IMR-90 (cell line): ENCODE results near the gene ARID4A. TPM values are rescaled to one million over a fixed set of nuclear protein-coding genes. Genes with fewer than 3 reads are reported as not detected.

Experiments used
- ATAC-seq: fragments of 200-7000 bp; cut with Tn5 transposase; 2 replicates; pipeline ENCODE4 v1.9.1; 2020; ENCODE audit warnings: low read depth, mild to moderate bottlenecking, moderate library complexity
- Bru-seq: library from RNA; stranded (reverse); fragments of 400-500 nt; gene quantifications from one replicate; lab custom pipeline; 2021; lab: Mats Ljungman, UMichigan
- BruChase-seq, 2 experiments: library from RNA; stranded (reverse); fragments of 400-500 nt; gene quantifications; one replicate each; lab custom pipeline; 2021; lab: Mats Ljungman, UMichigan
- BruUV-seq: library from RNA; stranded (reverse); fragments of 400-500 nt; replicated peaks from 2 replicates; lab custom pipeline; 2021; lab: Mats Ljungman, UMichigan
- CTCF ChIA-PET: fragments of 300-600 bp; formaldehyde crosslinking; extraction: SDS; loops from one replicate; lab custom pipeline; 2021; ENCODE audit warnings: antibody characterized with exemption; lab: Yijun Ruan, JAX
- POLR2A ChIA-PET: fragments of 300-600 bp; sonication (Branson Sonifier 250); formaldehyde crosslinking; loops from one replicate; lab custom pipeline; 2022; ENCODE audit warnings: antibody characterized with exemption; ENCODE audit not compliant: unreplicated experiment; lab: Charles Lee
- DNase-seq: peaks from one replicate; pipeline ENCODE4 v3.0.0; 2013
- H2AFZ ChIP-seq: replicated peaks from 2 replicates; pipeline ENCODE3; 2013; ENCODE audit warnings: low read length, mild to moderate bottlenecking; ENCODE audit not compliant: poor library complexity
- H2AK5ac ChIP-seq: 2 replicates; pipeline ENCODE4 v1.6.1; 2013; ENCODE audit warnings: low read depth, low read length, inconsistent platforms
- H2AK9ac ChIP-seq: replicated peaks from 2 replicates; pipeline ENCODE3; 2013; ENCODE audit warnings: mild to moderate bottlenecking, low read depth, low read length, moderate library complexity; ENCODE audit not compliant: poor library complexity
- H2BK120ac ChIP-seq: 2 replicates; pipeline ENCODE4 v1.6.1; 2013; ENCODE audit warnings: low read depth, low read length, inconsistent platforms
- H2BK15ac ChIP-seq: 3 replicates; pipeline ENCODE4 v1.6.1; 2013; ENCODE audit warnings: low read depth, low read length, inconsistent platforms
- H2BK20ac ChIP-seq: 2 replicates; pipeline ENCODE4 v1.6.1; 2013; ENCODE audit warnings: low read depth, mild to moderate bottlenecking, inconsistent platforms, low read length, moderate library complexity
- H2BK5ac ChIP-seq: 2 replicates; pipeline ENCODE4 v1.6.1; 2013; ENCODE audit warnings: mild to moderate bottlenecking, low read depth, low read length, inconsistent platforms; ENCODE audit not compliant: poor library complexity, severe bottlenecking
- H3K14ac ChIP-seq: replicated peaks from 2 replicates; pipeline ENCODE4 v1.6.1; 2013; ENCODE audit warnings: low read depth, low read length, inconsistent platforms
- H3K18ac ChIP-seq: 2 replicates; pipeline ENCODE4 v1.6.1; 2013; ENCODE audit warnings: low read depth, low read length, control low read depth
- H3K23ac ChIP-seq: 2 replicates; pipeline ENCODE4 v1.6.1; 2013; ENCODE audit warnings: low read depth, low read length, inconsistent platforms
- H3K27ac ChIP-seq: 2 replicates; pipeline ENCODE4 v1.5.1; 2013; ENCODE audit warnings: mild to moderate bottlenecking, control low read depth, low read length; ENCODE audit not compliant: insufficient read depth
- H3K27me3 ChIP-seq: 2 replicates; pipeline ENCODE4 v1.6.1; 2013; ENCODE audit warnings: low read length; ENCODE audit not compliant: control insufficient read depth, insufficient read depth
- H3K36me3 ChIP-seq: 2 replicates; pipeline ENCODE4 v1.6.1; 2013; ENCODE audit warnings: low read length, mixed read lengths; ENCODE audit not compliant: control insufficient read depth, insufficient read depth
- H3K4ac ChIP-seq: 2 replicates; pipeline ENCODE4 v1.6.1; 2013; ENCODE audit warnings: low read depth, low read length, inconsistent platforms
- H3K4me1 ChIP-seq: 2 replicates; pipeline ENCODE4 v1.6.1; 2013; ENCODE audit warnings: low read length, mixed read lengths; ENCODE audit not compliant: control insufficient read depth, insufficient read depth
- H3K4me2 ChIP-seq: 2 replicates; pipeline ENCODE4 v1.6.1; 2013; ENCODE audit warnings: low read depth, mild to moderate bottlenecking, control low read depth, low read length, moderate library complexity
- H3K4me3 ChIP-seq: 2 replicates; pipeline ENCODE4 v1.5.1; 2013; ENCODE audit warnings: low read depth, mild to moderate bottlenecking, control low read depth, low read length, moderate library complexity; ENCODE audit not compliant: insufficient read depth
- H3K56ac ChIP-seq: 2 replicates; pipeline ENCODE4 v1.6.1; 2013; ENCODE audit warnings: low read length, inconsistent platforms; ENCODE audit not compliant: insufficient read depth; ENCODE audit errors: extremely low read depth
- H3K79me1 ChIP-seq, 2 experiments: 2 replicates each; pipeline ENCODE4 v1.6.1; 2013; ENCODE audit warnings: low read length in 2 of 2, inconsistent platforms in 1 of 2, low read depth in 1 of 2
- H3K9ac ChIP-seq: 2 replicates; pipeline ENCODE4 v1.6.1; 2013; ENCODE audit warnings: low read depth, low read length, control low read depth
- H3K9me1 ChIP-seq: 2 replicates; pipeline ENCODE4 v1.6.1; 2013; ENCODE audit warnings: low read length, inconsistent platforms; ENCODE audit not compliant: insufficient read depth
- H3K9me3 ChIP-seq: 2 replicates; pipeline ENCODE4 v1.6.1; 2013; ENCODE audit warnings: low read length; ENCODE audit not compliant: control insufficient read depth, insufficient read depth
- H4K20me1 ChIP-seq: 2 replicates; pipeline ENCODE4 v1.6.1; 2013; ENCODE audit warnings: low read length, inconsistent platforms; ENCODE audit not compliant: insufficient read depth
- H4K5ac ChIP-seq: 2 replicates; pipeline ENCODE4 v1.6.1; 2013; ENCODE audit warnings: mild to moderate bottlenecking, low read depth, low read length, control low read depth
- H4K8ac ChIP-seq, 2 experiments: 2 replicates each; pipeline ENCODE4 v1.6.1; 2013; ENCODE audit warnings: low read depth in 2 of 2, low read length in 2 of 2, control low read depth in 1 of 2, inconsistent platforms in 1 of 2
- H4K91ac ChIP-seq: 2 replicates; pipeline ENCODE4 v1.6.1; 2013; ENCODE audit warnings: low read depth, low read length, inconsistent platforms; ENCODE audit not compliant: insufficient read depth
- MXI1 ChIP-seq: IDR thresholded peaks from 2 replicates; pipeline ENCODE4 v1.6.1; 2012; ENCODE audit warnings: low read depth, mild to moderate bottlenecking, low read length, moderate library complexity, borderline replicate concordance
- RAD21 ChIP-seq: IDR thresholded peaks from 2 replicates; pipeline ENCODE4 v1.6.1; 2012; ENCODE audit warnings: low read length, improper control_type of control experiment
- SMC3 ChIP-seq: fragments of 150-350 bp; IDR thresholded peaks from 2 replicates; pipeline ENCODE4 v1.6.1; 2016; ENCODE audit warnings: low read depth, mild to moderate bottlenecking, antibody characterized with exemption, low read length, moderate library complexity
- WGBS, 2 experiments: methylation state at CpG; one replicate each; pipeline versions ENCODE4 v1.1.5 to v1.1.7; 2013; ENCODE audit warnings: missing lambda C conversion rate in 2 of 2; ENCODE audit not compliant: insufficient read length in 1 of 2; ENCODE audit errors: extremely low coverage in 2 of 2; 5-methylcytosine and 5-hydroxymethylcytosine counted together
- dilution Hi-C: fragments of 300-500 bp; cut with HindIII; formaldehyde crosslinking; loops from one replicate; pipeline ENCODE4 v1.14.3; 2018; ENCODE audit warnings: low sequenced_read_pairs; ENCODE audit not compliant: unreplicated experiment
- in situ Hi-C: fragments of 300-500 bp; cut with MboI; formaldehyde crosslinking; loops from 3 replicates; pipeline ENCODE4 v1.14.3; 2019; ENCODE audit warnings: low sequenced_read_pairs, inconsistent platforms, mixed read lengths
- intact Hi-C: fragments of 100-400 bp; cut with micrococcal nuclease; formaldehyde crosslinking; loops from 2 replicates; pipeline ENCODE4 v1.10.0; 2022
- long read RNA-seq: library from polyadenylated mRNA; unstranded; transcript quantifications from one replicate; pipeline ENCODE4 v2.0.0, GENCODE V29; 2021; ENCODE audit not compliant: unreplicated experiment
- polyA plus RNA-seq, 3 experiments: library from polyadenylated mRNA; depleted of rRNA; stranded (reverse); fragments of >200 nt; gene quantifications; 2 replicates each; pipeline ENCODE4 v1.2.3, GENCODE V29; 2012; ENCODE audit warnings: low replicate concordance in 1 of 3
- total RNA-seq: library from RNA; depleted of rRNA; stranded (reverse); fragments of >200 nt; gene quantifications from 2 replicates; pipeline ENCODE4 v1.2.3, GENCODE V29; 2012; rRNA removed

The ARID4A gene
- total RNA-seq (3.8 and 6.7 TPM in 2 replicates), polyA plus RNA-seq (2012; rRNA removed) (3.3 and 3.4 TPM in 2 replicates), Bru-seq, nascent RNA (percentile 80 among the genes with signal in this experiment), BruChase-seq, experiment 1, labeled RNA remaining after a 6-hour chase (percentile 78 among the genes with signal in this experiment), BruChase-seq, experiment 2, labeled RNA remaining after a 2-hour chase (percentile 82 among the genes with signal in this experiment)
- 0.81 and 0.93 TPM in 2 replicates for polyA plus RNA-seq (2012; cell fraction: cytosol; rRNA removed)
- polyA plus RNA-seq (2012; cell fraction: nucleus; rRNA removed; ENCODE audit: low replicate concordance), result 1.3 and 7.7 TPM in 2 replicates
- long read RNA-seq, partial matches to known transcripts, result 18 of 19 reads
- long read RNA-seq, other reads (novel, unspliced or antisense), result 1 of 19 reads

GRCh38 chr14:58298477-58299400 lies at the start of gene ARID4A:
ARID4A (plus strand) TSS chr14:58298555; CDS start chr14:58299855, 1,300 bp downstream.
- DNase-seq (no peak), ATAC-seq (peak; percentile 9)
- peak within 1 kb of the TSS; percentile 97 for H4K91ac ChIP-seq
- TF ChIP-seq RAD21, result no peak
- no peak for TF ChIP-seq SMC3
- TF ChIP-seq MXI1, result 0 out of 2 replicates have a peak, but pooled peaks have one; percentile 5
- peak within 1 kb of the TSS; percentile 98 for H3K27ac ChIP-seq
- H3K4me2 ChIP-seq, result peak within 1 kb of the TSS; percentile 93
- H4K20me1 ChIP-seq, result peaks cover 39% of the 10 kb centered on the region
- dilution Hi-C loops, result no loop called here
- in situ Hi-C loops, result no loop called here
- no peaks in the 10 kb centered on the region for H3K4me1 ChIP-seq
- peak within 1 kb of the TSS; percentile 97 for H2AK9ac ChIP-seq
- peaks cover 7 to 29% of the 10 kb centered on the region in 2 experiments for H3K79me1 ChIP-seq
- peak within 1 kb of the TSS; percentile 96; the same call in 2 of the 3 replicates for H2BK15ac ChIP-seq
- ChIA-PET CTCF (interaction anchor here (0.6 kb wide), 1 partner anchor 187 kb away, joined by 3 read pairs; no protein-coding TSS in a partner anchor), POLR2A (interaction anchor here (0.5 to 1.0 kb wide), 4 partner anchors 17 to 187 kb away, joined by 3 to 8 read pairs (median 4); partner anchors contain the start of gene PSMA3)
- peak within 1 kb of the TSS; percentile 93 for H3K18ac ChIP-seq
- peak within 1 kb of the TSS; percentile 100 for H3K56ac ChIP-seq
- peak within 1 kb of the TSS; percentile 97 for H2AK5ac ChIP-seq
- WGBS, 2 experiments, result 0% methylated on average over 15 of the region's 79 CpGs; no CpG with 5 or more reads in 1 of the 2 experiments
- H3K9ac ChIP-seq, result peak within 1 kb of the TSS; percentile 98
- H3K9me1 ChIP-seq, result peaks cover 6% of the 10 kb centered on the region
- H3K9me3 ChIP-seq, result no peaks in the 10 kb centered on the region
- peak within 1 kb of the TSS; percentile 84 for H2BK120ac ChIP-seq
- peak within 1 kb of the TSS; percentile 96 for H4K5ac ChIP-seq
- H3K23ac ChIP-seq, result peak within 1 kb of the TSS; percentile 95
- H2AFZ ChIP-seq, result peak within 1 kb of the TSS; percentile 97
- H2BK5ac ChIP-seq, result peak within 1 kb of the TSS; percentile 97
- peak within 1 kb of the TSS; percentile 50; the same call in 1 of the 2 replicates for H2BK20ac ChIP-seq
- H3K14ac ChIP-seq, result peak within 1 kb of the TSS; percentile 99
- H3K4me3 ChIP-seq, result peak within 1 kb of the TSS; percentile 73
- BruUV-seq, result no TSS peak
- H3K36me3 ChIP-seq, result peaks cover 17% of the 10 kb centered on the region
- peak within 1 kb of the TSS; percentile 96 for H3K4ac ChIP-seq
- intact Hi-C loops, result loop anchor here (2.0 kb wide), 1 partner anchor 128 kb away; the partner anchor contains the start of genes KIAA0586 and TIMM9
- H3K27me3 ChIP-seq, result no peaks in the 10 kb centered on the region
- peak within 1 kb of the TSS; percentile 76 to 100 for H4K8ac ChIP-seq
